BLaER1 treated with 17β-estradiol and CSF1 and Interleukin-3, amounts not matched to agents 10 nM and 100 nM (cell line): Measurements from ENCODE around the gene CTDSP2.

ENCODE experiments used
- H3K27ac ChIP-seq, 11 experiments: shearing (Covaris generic); formaldehyde crosslinking; 2 replicates each; pipeline ENCODE4 v1.8.1; 2022
- H3K27me3 ChIP-seq, 11 experiments: shearing (Covaris generic); formaldehyde crosslinking; 2 replicates each; pipeline ENCODE4 v1.8.1; 2022
- H3K36me3 ChIP-seq, 11 experiments: shearing (Covaris generic); formaldehyde crosslinking; 2 replicates each; pipeline ENCODE4 v1.8.1; 2022
- H3K4me1 ChIP-seq, 10 experiments: shearing (Covaris generic); formaldehyde crosslinking; 2 replicates each; pipeline ENCODE4 v1.8.1; 2022
- H3K4me2 ChIP-seq, 11 experiments: shearing (Covaris generic); formaldehyde crosslinking; 2 replicates each; pipeline ENCODE4 v1.8.1; 2022
- H3K4me3 ChIP-seq, 10 experiments: shearing (Covaris generic); formaldehyde crosslinking; 2 replicates each; pipeline ENCODE4 v1.8.1; 2022
- H3K9ac ChIP-seq, 11 experiments: shearing (Covaris generic); formaldehyde crosslinking; 2 replicates each; pipeline ENCODE4 v1.8.1; 2022
- H3K9me3 ChIP-seq, 11 experiments: shearing (Covaris generic); formaldehyde crosslinking; replicated peaks in 1 of 11; 2 replicates each; pipeline ENCODE4 v1.8.1; 2022
- H4K20me1 ChIP-seq, 11 experiments: shearing (Covaris generic); formaldehyde crosslinking; 2 replicates each; pipeline ENCODE4 v1.8.1; 2022
- Cebpa-rat ChIP-seq, 11 experiments: shearing (Covaris generic); IDR thresholded peaks; 2 replicates each; pipeline ENCODE4 v1.8.1; 2022

Gene CTDSP2

DNA sequence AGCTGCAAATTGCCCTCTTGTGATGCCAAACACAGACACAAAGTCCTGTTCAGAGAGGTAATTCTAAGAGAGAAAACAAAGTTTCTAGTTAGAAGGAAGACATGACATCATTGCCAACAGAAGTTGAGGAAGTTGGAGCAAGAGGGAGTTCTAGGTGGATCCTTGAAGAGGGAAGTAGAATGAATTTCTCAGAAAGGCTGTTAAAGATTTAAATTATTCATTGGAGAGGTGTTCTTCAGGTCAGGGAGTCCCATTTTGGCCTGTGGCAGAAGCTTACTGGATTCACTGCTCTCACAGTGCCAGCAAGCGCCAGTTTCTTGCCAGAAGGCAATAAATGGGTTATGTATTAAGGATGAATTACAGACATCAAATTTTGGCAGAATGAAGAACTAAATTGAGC, 48.6 kb downstream of the CTDSP2 start:
- H3K36me3 ChIP-seq = peaks cover 78 to 100% (median 91%) of the 10 kb centered on the region in 11 experiments

GRCh38 chr12:57796996-57797395, 49.5 kb downstream of the CTDSP2 start:
- H3K4me3 ChIP-seq = no peak overlapping the region
- peak overlapping the region in 4 of 11 experiments; percentile 11 to 40 (median 12); a peak in 4 of 22 replicates for H3K9ac ChIP-seq
- H3K4me2 ChIP-seq = peak overlapping the region in 1 of 11 experiments; percentile 6; a peak in 1 of 22 replicates
- H4K20me1 ChIP-seq = peaks cover 0 to 36% (median 13%) of the 10 kb centered on the region in 11 experiments; a peak in 13 of 22 replicates
- peaks cover 0 to 21% (median 6%) of the 10 kb centered on the region in 10 experiments; a peak in 12 of 20 replicates for H3K4me1 ChIP-seq
- no peaks in the 10 kb centered on the region for H3K27me3 ChIP-seq
- TF ChIP-seq Cebpa-rat (IDR thresholded peaks at IDR 0.05) = no peak
- no peaks in the 10 kb centered on the region for H3K9me3 ChIP-seq
- peaks cover 78 to 100% (median 91%) of the 10 kb centered on the region in 11 experiments for H3K36me3 ChIP-seq
- H3K27ac ChIP-seq = no peak overlapping the region

More for the DNA sequence above, 48.6 kb downstream of the CTDSP2 start:
- H3K27ac ChIP-seq = peak overlapping the region in 2 of 11 experiments; percentile 23 to 29; a peak in 5 of 22 replicates
- no peak overlapping the region for H3K4me3 ChIP-seq
- peaks cover 0 to 39% (median 10%) of the 10 kb centered on the region in 11 experiments; a peak in 13 of 22 replicates for H4K20me1 ChIP-seq
- peaks cover 0 to 21% (median 6%) of the 10 kb centered on the region in 10 experiments; a peak in 12 of 20 replicates for H3K4me1 ChIP-seq
- peak overlapping the region in 1 of 11 experiments; percentile 34; a peak in 1 of 22 replicates for H3K9ac ChIP-seq
- H3K9me3 ChIP-seq = no peaks in the 10 kb centered on the region
- H3K4me2 ChIP-seq = peak overlapping the region in 4 of 11 experiments; percentile 3 to 67 (median 42); a peak in 5 of 22 replicates
- no peak for TF ChIP-seq Cebpa-rat (IDR thresholded peaks at IDR 0.05)
- no peaks in the 10 kb centered on the region for H3K27me3 ChIP-seq

- Histone ChIP-seq H4K20me1 (peaks cover 0 to 33% (median 11%) of the 10 kb centered on the region in 11 experiments; a peak in 12 of 22 replicates), H3K36me3 (peaks cover 80 to 100% (median 91%) of the 10 kb centered on the region in 11 experiments), H3K4me2 (no peak overlapping the region), H3K9ac (no peak overlapping the region), H3K27me3 (no peaks in the 10 kb centered on the region), H3K4me3 (no peak overlapping the region), H3K9me3 (no peaks in the 10 kb centered on the region), H3K27ac (no peak overlapping the region), H3K4me1 (peaks cover 0 to 21% (median 6%) of the 10 kb centered on the region in 10 experiments; a peak in 12 of 20 replicates)
- no peak for TF ChIP-seq Cebpa-rat (IDR thresholded peaks at IDR 0.05)
Measured at GRCh38 chr12:57795354-57795753, 51.2 kb downstream of the CTDSP2 start.

DNA sequence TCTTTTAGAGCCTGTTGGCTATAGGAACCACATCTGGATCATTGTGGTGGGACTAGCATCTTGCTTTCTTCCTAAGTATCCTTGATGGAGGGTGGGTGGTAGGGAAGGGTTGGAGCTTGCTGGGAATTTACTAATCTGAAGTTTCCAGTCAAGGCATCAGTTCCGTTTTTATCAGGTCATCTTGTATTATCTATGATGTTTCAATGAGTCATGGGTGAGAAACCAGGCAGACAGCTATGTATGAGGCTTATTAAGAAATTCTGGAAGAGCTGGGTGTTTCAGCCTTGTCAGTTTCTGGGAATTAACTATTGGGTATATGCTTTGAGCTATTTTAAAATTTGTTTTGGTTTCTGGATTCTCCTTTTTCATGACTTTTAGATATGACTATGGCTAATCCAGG, 52.6 kb downstream of the CTDSP2 start:
- Histone ChIP-seq H3K27me3 (no peaks in the 10 kb centered on the region), H3K4me2 (no peak overlapping the region), H3K4me3 (no peak overlapping the region), H3K9ac (no peak overlapping the region), H3K4me1 (peaks cover 0 to 21% (median 6%) of the 10 kb centered on the region in 10 experiments; a peak in 12 of 20 replicates), H4K20me1 (peaks cover 0 to 37% (median 11%) of the 10 kb centered on the region in 11 experiments; a peak in 13 of 22 replicates), H3K36me3 (peaks cover 80 to 100% (median 91%) of the 10 kb centered on the region in 11 experiments), H3K27ac (no peak overlapping the region), H3K9me3 (no peaks in the 10 kb centered on the region)
- TF ChIP-seq Cebpa-rat (IDR thresholded peaks at IDR 0.05) = no peak

- H3K9ac ChIP-seq = peak overlapping the region; percentile 85 to 96 (median 91); a peak in 20 of 22 replicates
- no peaks in the 10 kb centered on the region for H3K27me3 ChIP-seq
- TF ChIP-seq Cebpa-rat (IDR thresholded peaks at IDR 0.05) = no peak
- H4K20me1 ChIP-seq = peaks cover 0 to 28% (median 5%) of the 10 kb centered on the region in 11 experiments; a peak in 9 of 22 replicates
- H3K9me3 ChIP-seq = no peaks in the 10 kb centered on the region
- H3K4me1 ChIP-seq = peaks cover 33 to 49% (median 38%) of the 10 kb centered on the region in 10 experiments
- H3K4me3 ChIP-seq = peak overlapping the region; percentile 80 to 99 (median 94); a peak in 18 of 20 replicates
- peak overlapping the region; percentile 76 to 99 (median 91) for H3K4me2 ChIP-seq
- H3K36me3 ChIP-seq = peaks cover 39 to 67% (median 57%) of the 10 kb centered on the region in 11 experiments
- H3K27ac ChIP-seq = peak overlapping the region in 2 of 11 experiments; percentile 82 to 86; a peak in 2 of 22 replicates
Measured at GRCh38 chr12:57783861-57784260, 62.7 kb downstream of the CTDSP2 start.

DNA sequence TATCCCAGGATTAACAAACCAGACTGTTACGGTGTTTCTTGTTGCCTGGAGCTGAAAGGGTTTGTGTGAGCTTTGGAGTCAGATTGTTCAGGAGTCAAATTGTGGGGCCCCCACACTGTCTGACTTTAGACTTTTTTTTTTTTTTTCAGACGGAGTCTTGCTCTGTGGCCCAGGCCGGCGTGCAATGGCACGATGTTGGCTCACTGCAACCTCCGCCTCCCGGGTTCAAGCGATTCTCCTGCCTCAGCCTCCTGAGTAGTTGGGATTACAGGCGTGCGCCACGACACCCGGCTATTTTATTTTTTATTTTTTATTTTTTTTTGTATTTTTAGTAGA, 63.1 kb downstream of the CTDSP2 start:
- Histone ChIP-seq H3K27me3 (no peaks in the 10 kb centered on the region), H3K4me3 (peak overlapping the region; percentile 80 to 99 (median 94)), H3K9ac (peak overlapping the region; percentile 85 to 96 (median 91)), H3K36me3 (peaks cover 35 to 67% (median 53%) of the 10 kb centered on the region in 11 experiments), H4K20me1 (peaks cover 0 to 28% (median 3%) of the 10 kb centered on the region in 11 experiments; a peak in 8 of 22 replicates), H3K27ac (peak overlapping the region in 10 of 11 experiments; percentile 75 to 88 (median 84); a peak in 18 of 22 replicates), H3K4me1 (peaks cover 33 to 53% (median 38%) of the 10 kb centered on the region in 10 experiments), H3K9me3 (no peaks in the 10 kb centered on the region), H3K4me2 (peak overlapping the region; percentile 76 to 99 (median 91))
- TF ChIP-seq Cebpa-rat (IDR thresholded peaks at IDR 0.05) = no peak

DNA sequence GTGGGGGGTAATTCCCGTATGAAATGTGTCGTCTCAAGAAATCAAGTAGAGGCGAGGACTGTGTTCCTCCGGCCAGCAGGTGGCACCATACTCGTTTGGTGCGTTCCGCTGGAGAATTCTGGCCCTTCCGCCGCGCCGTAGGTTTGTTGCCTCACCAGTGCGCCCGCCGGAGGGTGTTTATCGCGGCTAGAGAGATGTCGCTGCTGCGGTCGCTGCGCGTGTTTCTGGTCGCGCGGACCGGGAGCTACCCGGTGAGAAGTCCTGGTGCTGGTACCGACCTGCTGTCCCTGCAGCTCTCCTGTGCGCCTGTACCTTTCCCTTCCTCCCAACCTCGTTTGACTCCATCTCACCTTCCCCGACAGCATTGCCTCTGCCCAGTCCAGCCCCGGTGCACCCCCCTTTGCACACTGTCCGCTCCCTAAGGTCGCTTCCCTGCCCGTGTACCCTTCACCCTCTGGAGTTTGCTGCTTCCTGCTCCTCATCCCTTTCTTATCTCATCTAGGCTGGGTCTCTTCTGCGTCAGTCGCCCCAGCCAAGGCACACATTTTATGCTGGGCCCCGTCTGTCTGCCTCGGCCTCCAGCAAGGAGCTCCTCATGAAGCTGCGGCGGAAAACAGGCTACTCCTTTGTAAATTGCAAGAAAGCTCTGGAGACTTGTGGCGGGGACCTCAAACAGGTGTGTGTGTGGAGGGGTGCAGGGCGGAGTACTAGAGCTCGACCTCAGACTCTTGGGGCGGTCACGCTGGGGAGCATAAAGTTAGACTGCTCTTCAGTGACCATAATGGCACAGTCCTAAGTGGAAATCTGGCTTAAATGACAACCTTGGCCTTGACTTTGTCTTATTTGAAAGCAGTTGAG, 63.7 kb downstream of the CTDSP2 start, which contains the start of gene TSFM:
TSFM (plus strand) TSS at position 180 of the 858 bp plus-strand sequence; CDS start at position 195, 15 bp downstream.
- Histone ChIP-seq H3K4me2 (peak within 1 kb of the TSS; percentile 76 to 99 (median 91)), H3K4me3 (peak within 1 kb of the TSS; percentile 80 to 99 (median 94)), H3K4me1 (peaks cover 33 to 57% (median 38%) of the 10 kb centered on the region in 10 experiments), H3K27ac (peak within 1 kb of the TSS; percentile 36 to 88 (median 83); a peak in 21 of 22 replicates), H3K27me3 (no peaks in the 10 kb centered on the region), H3K36me3 (peaks cover 29 to 64% (median 47%) of the 10 kb centered on the region in 11 experiments), H4K20me1 (peaks cover 0 to 22% (median 0%) of the 10 kb centered on the region in 11 experiments; a peak in 7 of 22 replicates), H3K9me3 (no peaks in the 10 kb centered on the region), H3K9ac (peak within 1 kb of the TSS; percentile 85 to 96 (median 91))
- TF ChIP-seq Cebpa-rat (IDR thresholded peaks at IDR 0.05) = peak in 7 of 11 experiments; percentile 15 to 68 (median 45); a peak in 6 of 22 replicates

- Histone ChIP-seq H3K4me2 (peak overlapping the region; percentile 67 to 96 (median 84)), H3K9me3 (no peaks in the 10 kb centered on the region), H3K4me3 (peak overlapping the region; percentile 80 to 99 (median 94); a peak in 16 of 20 replicates), H3K27ac (peak overlapping the region; percentile 30 to 88 (median 82); a peak in 18 of 22 replicates), H3K9ac (peak overlapping the region in 7 of 11 experiments; percentile 35 to 92 (median 88); a peak in 11 of 22 replicates), H3K36me3 (peaks cover 23 to 58% (median 41%) of the 10 kb centered on the region in 11 experiments), H4K20me1 (peaks cover 0 to 16% (median 0%) of the 10 kb centered on the region in 11 experiments; a peak in 6 of 22 replicates), H3K4me1 (peaks cover 33 to 57% (median 38%) of the 10 kb centered on the region in 10 experiments), H3K27me3 (no peaks in the 10 kb centered on the region)
- no peak for TF ChIP-seq Cebpa-rat (IDR thresholded peaks at IDR 0.05)
Measured at GRCh38 chr12:57782243-57782607, 64.3 kb downstream of the CTDSP2 start.
